ENCODE results near the gene FYB1. TPM values are rescaled to one million over a fixed set of nuclear protein-coding genes. Genes with fewer than 3 reads are reported as not detected.
"Not testable (repeated sequence)": the region's sequence is repeated elsewhere in the genome, so short reads cannot be mapped to it uniquely, and the experiment has no call there.

FYB1 gene
- total and polyA plus RNA-seq, 2 donors (not counting 1 experiment from before 2014, with no cell fraction given), result not detected

DNA sequence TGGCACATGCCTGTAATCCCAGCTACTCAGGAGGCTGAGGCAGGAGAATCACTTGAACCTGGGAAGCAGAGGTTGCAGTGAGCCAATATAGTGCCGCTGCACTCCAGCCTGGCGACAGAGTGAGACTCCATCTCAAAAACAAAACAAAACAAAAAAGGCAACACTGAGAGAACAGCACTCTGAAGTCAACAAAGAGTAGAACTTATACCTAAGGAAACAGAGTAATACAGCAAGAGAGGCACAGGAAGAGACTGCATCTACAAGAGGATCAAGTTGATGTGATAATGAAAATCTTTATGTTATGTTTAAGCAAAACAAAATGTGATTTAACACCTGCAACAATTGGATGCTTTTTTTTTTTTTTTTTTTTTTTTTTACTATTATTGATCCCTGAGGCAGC is 33.1 kb downstream of the FYB1 start:
- H3K9me3 ChIP-seq (ENCODE audit: control insufficient read depth, insufficient read depth, low read depth, low read length), result no peaks in the 10 kb centered on the region
- TF ChIP-seq, protein P1, sequence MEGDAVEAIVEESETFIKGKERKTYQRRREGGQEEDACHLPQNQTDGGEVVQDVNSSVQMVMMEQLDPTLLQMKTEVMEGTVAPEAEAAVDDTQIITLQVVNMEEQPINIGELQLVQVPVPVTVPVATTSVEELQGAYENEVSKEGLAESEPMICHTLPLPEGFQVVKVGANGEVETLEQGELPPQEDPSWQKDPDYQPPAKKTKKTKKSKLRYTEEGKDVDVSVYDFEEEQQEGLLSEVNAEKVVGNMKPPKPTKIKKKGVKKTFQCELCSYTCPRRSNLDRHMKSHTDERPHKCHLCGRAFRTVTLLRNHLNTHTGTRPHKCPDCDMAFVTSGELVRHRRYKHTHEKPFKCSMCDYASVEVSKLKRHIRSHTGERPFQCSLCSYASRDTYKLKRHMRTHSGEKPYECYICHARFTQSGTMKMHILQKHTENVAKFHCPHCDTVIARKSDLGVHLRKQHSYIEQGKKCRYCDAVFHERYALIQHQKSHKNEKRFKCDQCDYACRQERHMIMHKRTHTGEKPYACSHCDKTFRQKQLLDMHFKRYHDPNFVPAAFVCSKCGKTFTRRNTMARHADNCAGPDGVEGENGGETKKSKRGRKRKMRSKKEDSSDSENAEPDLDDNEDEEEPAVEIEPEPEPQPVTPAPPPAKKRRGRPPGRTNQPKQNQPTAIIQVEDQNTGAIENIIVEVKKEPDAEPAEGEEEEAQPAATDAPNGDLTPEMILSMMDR (conservative IDR thresholded peaks at IDR 0.05 in 1 of 2, IDR thresholded peaks at IDR 0.05 in 1 of 2; ENCODE audit: low read depth in 1 of 2, low read length in 2 of 2), result no peak
- no peak for TF ChIP-seq EZH2 (IDR thresholded peaks at IDR 0.05; ENCODE audit: low read length, missing control alignments)
- H3K27ac ChIP-seq (ENCODE audit: insufficient read depth, low read length), result no peak overlapping the region
- no peaks in the 10 kb centered on the region for H3K36me3 ChIP-seq (ENCODE audit: control insufficient read depth, insufficient read depth, low read length)
- H3K4me3 ChIP-seq (replicated peaks in 1 of 4; ENCODE audit: control extremely low read depth in 1 of 4, insufficient read depth in 1 of 4, low read depth in 3 of 4, low read length in 4 of 4), result no peak overlapping the region
- peaks cover 6% of the 10 kb centered on the region for H3K27me3 ChIP-seq (ENCODE audit: control insufficient read depth, insufficient read depth, low read length)
- H3K9ac ChIP-seq (ENCODE audit: insufficient read depth, low read length), result no peak overlapping the region
- no peaks in the 10 kb centered on the region for H3K79me2 ChIP-seq (ENCODE audit: control insufficient read depth, insufficient read depth, low read length)
- no peak overlapping the region for H2AFZ ChIP-seq (ENCODE audit: low read length)
- H3K4me2 ChIP-seq (ENCODE audit: extremely low read depth, insufficient read depth, low read length), result no peak overlapping the region
- DNase-seq (ENCODE audit: low read depth in 2 of 2), result no peak
- H3K4me1 ChIP-seq (ENCODE audit: control insufficient read depth, extremely low read depth, insufficient read depth, low read length), result no peaks in the 10 kb centered on the region
- H4K20me1 ChIP-seq (ENCODE audit: control insufficient read depth, extremely low read depth, insufficient read depth, low read length), result no peaks in the 10 kb centered on the region

DNA sequence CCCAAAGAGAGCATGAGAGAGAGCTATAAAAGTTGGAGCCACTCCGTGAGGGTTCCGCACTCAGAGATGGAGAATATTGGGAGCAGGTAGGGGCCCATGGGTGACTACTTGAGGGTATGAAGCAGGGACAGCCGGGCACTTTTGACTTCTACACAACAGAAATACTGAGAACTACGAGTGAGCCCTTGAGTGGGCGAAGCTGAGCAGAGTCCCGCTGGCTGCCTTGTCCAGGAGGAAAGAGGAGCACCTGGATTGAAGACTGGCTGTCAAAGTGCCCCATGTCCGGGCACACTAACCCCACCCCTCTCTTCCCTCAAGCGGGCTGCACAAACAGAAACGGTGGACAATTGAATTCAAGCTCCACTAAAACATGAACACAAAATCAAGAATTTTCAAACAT is 33.6 kb downstream of the FYB1 start:
- Histone ChIP-seq H3K9me3 (ENCODE audit: control insufficient read depth, insufficient read depth, low read depth, low read length) (no peaks in the 10 kb centered on the region), H2AFZ (ENCODE audit: low read length) (no peak overlapping the region), H4K20me1 (ENCODE audit: control insufficient read depth, extremely low read depth, insufficient read depth, low read length) (no peaks in the 10 kb centered on the region), H3K27ac (ENCODE audit: insufficient read depth, low read length) (no peak overlapping the region), H3K27me3 (ENCODE audit: control insufficient read depth, insufficient read depth, low read length) (peaks cover 6% of the 10 kb centered on the region), H3K36me3 (ENCODE audit: control insufficient read depth, insufficient read depth, low read length) (no peaks in the 10 kb centered on the region), H3K4me2 (ENCODE audit: extremely low read depth, insufficient read depth, low read length) (no peak overlapping the region), H3K9ac (ENCODE audit: insufficient read depth, low read length) (no peak overlapping the region), H3K4me1 (ENCODE audit: control insufficient read depth, extremely low read depth, insufficient read depth, low read length) (no peaks in the 10 kb centered on the region), H3K79me2 (ENCODE audit: control insufficient read depth, insufficient read depth, low read length) (no peaks in the 10 kb centered on the region), H3K4me3 (replicated peaks in 1 of 4; ENCODE audit: control extremely low read depth in 1 of 4, insufficient read depth in 1 of 4, low read depth in 3 of 4, low read length in 4 of 4) (no peak overlapping the region)
- no peak for DNase-seq (ENCODE audit: low read depth in 2 of 2)
- TF ChIP-seq, protein P1 (conservative IDR thresholded peaks at IDR 0.05 in 1 of 2, IDR thresholded peaks at IDR 0.05 in 1 of 2; ENCODE audit: low read depth in 1 of 2, low read length in 2 of 2), result no peak
- no peak for TF ChIP-seq EZH2 (IDR thresholded peaks at IDR 0.05; ENCODE audit: low read length, missing control alignments)

DNA sequence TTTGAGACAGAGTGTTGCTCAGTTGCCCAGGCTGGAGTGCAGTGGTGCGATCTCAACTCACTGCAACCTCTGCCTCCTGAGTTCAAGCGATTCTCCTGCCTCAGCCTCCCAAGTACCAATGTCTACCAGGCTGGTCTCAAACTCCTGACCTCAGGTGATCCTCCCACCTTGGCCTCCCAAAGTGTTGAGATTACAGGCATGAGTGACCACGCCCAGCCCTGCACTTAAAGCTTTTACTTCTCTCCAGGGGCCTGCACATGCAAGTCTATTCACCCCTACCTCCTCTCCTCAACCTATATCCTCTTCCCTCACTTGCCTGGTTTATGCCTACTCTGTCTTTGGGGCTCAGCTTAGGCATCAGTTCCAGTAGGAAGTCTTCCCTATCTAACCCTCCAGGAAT is 39.8 kb downstream of the FYB1 start:
- DNase-seq (ENCODE audit: low read depth in 2 of 2); H3K27me3 ChIP-seq (ENCODE audit: control insufficient read depth, insufficient read depth, low read length): not testable (repeated sequence)

More for the DNA sequence above, 39.8 kb downstream of the FYB1 start:
- not testable (repeated sequence) for H2AFZ ChIP-seq (ENCODE audit: low read length); H3K4me2 ChIP-seq (ENCODE audit: extremely low read depth, insufficient read depth, low read length); H3K9ac ChIP-seq (ENCODE audit: insufficient read depth, low read length); H3K27ac ChIP-seq (ENCODE audit: insufficient read depth, low read length); H3K4me1 ChIP-seq (ENCODE audit: control insufficient read depth, extremely low read depth, insufficient read depth, low read length); H3K79me2 ChIP-seq (ENCODE audit: control insufficient read depth, insufficient read depth, low read length); H3K4me3 ChIP-seq (replicated peaks in 1 of 4; ENCODE audit: control extremely low read depth in 1 of 4, insufficient read depth in 1 of 4, low read depth in 3 of 4, low read length in 4 of 4); H4K20me1 ChIP-seq (ENCODE audit: control insufficient read depth, extremely low read depth, insufficient read depth, low read length); H3K36me3 ChIP-seq (ENCODE audit: control insufficient read depth, insufficient read depth, low read length); H3K9me3 ChIP-seq (ENCODE audit: control insufficient read depth, insufficient read depth, low read depth, low read length)

Data from fibroblast of lung (primary cell).